Cardiac fibroblast (primary cell): Measurements from ENCODE around the gene POLR1C.

Source experiments
- DNase-seq, 2 donors: peaks; one replicate each; pipeline versions ENCODE4 v3.0.0 to v3.0.0-alpha.2; 2010; ENCODE audit warnings: low read depth in 2 of 2
- H3K4me3 ChIP-seq, 2 donors: replicated peaks in 1 of 2; 1 replicate in 1 of 2; 2 replicates in 1 of 2; pipeline ENCODE4 v1.5.1; 2011; ENCODE audit warnings: low read depth in 2 of 2, low read length in 2 of 2, mild to moderate bottlenecking in 2 of 2, moderate library complexity in 1 of 2
- CTCF ChIP-seq: IDR thresholded peaks from one replicate; pipeline ENCODE4 v1.5.1; 2011; ENCODE audit warnings: low read depth, mild to moderate bottlenecking, low read length, inconsistent platforms

POLR1C gene

GRCh38 chr6:43481591-43482236 is 35.2 kb upstream of the POLR1C start:
- H3K4me3 ChIP-seq = no peak overlapping the region
- TF ChIP-seq CTCF = no peak
- no peak for DNase-seq

- peak in 1 of 2 donors; percentile 28 for DNase-seq
- no peak for TF ChIP-seq CTCF
- no peak overlapping the region for H3K4me3 ChIP-seq
Observed at GRCh38 chr6:43488667-43489276, 28.1 kb upstream of the POLR1C start.

- no peak for TF ChIP-seq CTCF
- DNase-seq = no peak
- H3K4me3 ChIP-seq = no peak overlapping the region
Observed at GRCh38 chr6:43489277-43490072, 27.4 kb upstream of the POLR1C start.

GRCh38 chr6:43490523-43490939 is 26.4 kb upstream of the POLR1C start:
- no peak for TF ChIP-seq CTCF
- DNase-seq = no peak
- no peak overlapping the region for H3K4me3 ChIP-seq

GRCh38 chr6:43491750-43492661 is 24.9 kb upstream of the POLR1C start:
- no peak for TF ChIP-seq CTCF
- peak; percentile 77 for DNase-seq
- H3K4me3 ChIP-seq = no peak overlapping the region

GRCh38 chr6:43492673-43493072 is 24.2 kb upstream of the POLR1C start:
- no peak for TF ChIP-seq CTCF
- DNase-seq = no peak
- no peak overlapping the region for H3K4me3 ChIP-seq
